HG03342 (cell line): ENCODE data around the gene GK.
"Not testable (repeated sequence)": the region's sequence is repeated elsewhere in the genome, so short reads cannot be mapped to it uniquely, and the experiment has no call there.

Source experiments
- ATAC-seq: cut with Tn5 transposase; IDR thresholded peaks from one replicate; pipeline ENCODE4 v1.9.1; 2021; ENCODE audit warnings: mild to moderate bottlenecking, moderate library complexity; ENCODE audit not compliant: unreplicated experiment

Gene GK

DNA sequence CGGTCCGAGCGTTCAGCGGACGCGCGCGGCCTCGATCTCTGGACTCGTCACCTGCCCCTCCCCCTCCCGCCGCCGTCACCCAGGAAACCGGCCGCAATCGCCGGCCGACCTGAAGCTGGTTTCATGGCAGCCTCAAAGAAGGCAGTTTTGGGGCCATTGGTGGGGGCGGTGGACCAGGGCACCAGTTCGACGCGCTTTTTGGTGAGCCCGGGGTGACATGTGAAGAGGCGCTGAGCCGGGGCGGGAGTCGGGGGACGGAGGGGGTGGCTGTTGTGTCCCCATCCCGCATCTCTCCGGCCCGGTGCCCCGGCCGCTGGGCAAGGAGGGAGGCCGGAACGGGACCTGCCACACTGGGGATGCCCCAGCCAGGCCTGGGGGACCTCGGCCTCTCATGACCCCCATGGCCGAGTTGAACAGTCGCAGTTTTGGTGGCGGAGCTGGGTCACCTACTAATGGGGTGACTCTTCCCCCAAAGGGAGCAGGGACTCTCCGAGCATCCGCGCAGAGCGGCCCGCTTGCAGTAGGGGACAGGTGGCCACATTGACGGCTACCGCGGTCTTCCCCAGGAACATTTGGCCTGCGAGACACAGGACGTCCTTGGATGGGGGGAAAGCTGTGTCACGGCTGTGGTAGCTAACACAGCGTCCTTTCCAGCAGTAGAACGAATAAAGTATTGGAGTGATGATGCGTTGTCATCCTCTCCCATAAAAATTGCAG lies at the start of gene GK:
Gene GK, plus strand, starts transcription at position 9 of the 717 bp plus-strand sequence. Its CDS starts 115 bp downstream, at position 124.
- ATAC-seq: peak; percentile 4

DNA sequence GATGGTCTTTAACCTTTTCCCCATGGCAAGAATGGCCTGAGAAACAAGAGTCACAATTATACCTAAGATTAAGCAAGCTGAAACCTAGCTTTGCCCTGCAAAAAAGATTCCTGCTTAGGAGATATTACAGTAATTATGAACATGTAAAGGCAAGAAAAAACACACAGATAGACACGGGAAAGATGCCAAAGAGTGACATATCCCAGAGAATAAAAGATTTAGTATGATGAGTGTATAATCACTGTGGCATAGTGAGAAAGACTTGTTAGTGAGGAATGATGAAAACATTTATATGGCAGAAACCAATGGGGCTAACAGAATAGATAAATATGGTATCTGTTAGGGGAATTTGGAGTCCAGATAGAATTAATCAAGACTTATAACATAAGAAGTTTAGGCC lies 46.1 kb upstream of the GK start:
- ATAC-seq: no peak

DNA sequence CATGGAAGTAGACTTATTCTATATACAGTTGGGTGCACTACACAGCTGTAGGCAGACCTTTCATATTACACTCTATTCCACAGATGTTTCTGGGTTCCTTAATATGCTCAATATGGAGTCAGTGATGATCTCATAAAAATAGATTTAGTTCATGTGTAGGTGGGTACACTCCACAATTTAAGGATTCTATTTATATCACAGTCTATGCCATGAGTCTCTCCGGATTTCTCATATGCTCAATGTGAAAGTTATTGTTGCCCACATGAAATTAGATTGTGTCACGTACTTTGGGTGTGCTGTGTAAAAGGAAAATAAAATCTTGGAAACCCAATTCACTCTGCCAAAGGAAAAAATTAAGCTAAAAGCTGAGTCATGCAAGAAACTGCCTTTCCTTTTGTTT lies 43.2 kb upstream of the GK start:
- no peak for ATAC-seq

DNA sequence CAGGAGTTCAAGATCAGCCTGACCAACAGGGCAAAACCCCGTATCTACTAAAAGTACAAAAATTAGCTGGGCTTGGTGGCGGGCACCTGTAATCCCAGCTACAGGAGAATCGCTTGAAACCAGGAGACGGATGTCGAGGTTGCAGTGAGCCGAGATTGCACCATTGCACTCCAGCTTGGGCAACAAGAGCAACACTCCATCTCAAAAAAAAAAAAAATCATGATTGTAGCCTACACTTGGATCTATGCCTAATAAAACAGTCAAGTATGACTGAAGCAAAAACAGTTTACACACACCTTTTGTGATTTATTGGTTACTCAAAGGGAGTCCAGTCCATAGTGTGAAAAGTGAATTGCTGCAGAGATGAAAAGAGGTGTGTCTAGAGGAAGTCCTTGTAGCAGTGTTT lies 41.0 kb upstream of the GK start:
- no peak for ATAC-seq

DNA sequence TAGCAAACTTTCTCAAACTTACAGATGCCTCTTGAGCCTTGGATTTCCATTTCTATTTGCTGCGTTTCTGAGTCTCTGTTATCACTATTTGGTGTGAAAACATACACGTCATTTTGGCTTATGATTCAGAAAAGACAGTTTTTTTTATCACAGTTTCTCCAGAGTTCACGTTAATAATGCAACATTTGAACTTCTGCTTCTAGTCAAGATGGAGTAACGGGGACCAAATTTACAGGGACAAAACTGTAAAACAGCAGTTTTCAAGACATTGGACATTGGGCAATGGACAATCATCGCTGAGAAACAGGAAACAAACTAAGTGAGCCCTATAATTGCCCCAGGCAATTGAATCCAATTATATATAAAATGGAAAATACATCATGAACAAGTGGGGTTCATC lies 39.5 kb upstream of the GK start:
- no peak for ATAC-seq

DNA sequence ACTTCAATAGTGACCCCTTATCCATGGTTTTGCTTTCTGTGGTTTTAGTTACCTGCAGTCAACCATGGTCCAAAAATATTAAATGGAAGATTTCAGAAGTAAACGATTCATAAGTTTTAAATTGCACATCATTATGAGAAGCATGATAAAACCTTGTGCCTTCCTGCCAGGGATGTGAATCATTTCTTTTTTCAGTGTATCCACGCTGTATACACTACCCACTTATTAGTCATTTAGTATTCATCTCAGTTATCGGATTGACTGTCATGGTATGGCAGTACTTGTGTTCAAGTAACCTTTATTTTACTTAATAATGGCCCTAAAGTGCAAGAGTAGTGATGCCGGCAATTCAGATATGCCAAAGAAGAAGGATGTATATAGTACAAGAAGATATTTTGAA lies 38.0 kb upstream of the GK start:
- no peak for ATAC-seq

DNA sequence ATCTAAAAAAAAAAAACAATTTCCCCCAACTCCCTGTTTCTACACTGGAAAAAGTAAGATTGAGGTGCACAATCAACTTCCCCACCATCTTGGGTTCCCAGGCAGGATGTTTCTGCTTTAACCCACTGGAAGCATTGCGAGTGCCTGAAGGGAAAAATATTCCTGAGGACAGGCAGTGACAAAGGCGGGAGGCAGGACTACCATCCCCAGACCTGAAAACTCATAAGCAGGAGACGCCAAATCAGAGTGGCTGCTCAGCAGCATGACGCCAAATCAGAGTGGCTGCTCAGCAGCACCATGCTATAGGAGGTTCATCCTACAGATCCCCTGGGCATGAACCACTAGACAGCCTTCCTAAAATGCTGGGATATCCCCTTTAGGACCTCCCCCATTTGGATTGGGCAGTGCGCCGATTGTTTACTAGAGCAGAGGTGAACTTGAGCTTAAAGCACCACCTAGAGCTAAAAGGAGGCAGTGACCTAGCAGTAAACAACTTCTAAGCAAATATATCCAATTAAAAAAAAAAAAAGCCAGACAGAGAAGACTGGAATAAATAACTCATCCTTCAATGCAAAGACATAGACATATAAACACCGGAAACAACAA lies 35.0 kb upstream of the GK start:
- no peak for ATAC-seq

DNA sequence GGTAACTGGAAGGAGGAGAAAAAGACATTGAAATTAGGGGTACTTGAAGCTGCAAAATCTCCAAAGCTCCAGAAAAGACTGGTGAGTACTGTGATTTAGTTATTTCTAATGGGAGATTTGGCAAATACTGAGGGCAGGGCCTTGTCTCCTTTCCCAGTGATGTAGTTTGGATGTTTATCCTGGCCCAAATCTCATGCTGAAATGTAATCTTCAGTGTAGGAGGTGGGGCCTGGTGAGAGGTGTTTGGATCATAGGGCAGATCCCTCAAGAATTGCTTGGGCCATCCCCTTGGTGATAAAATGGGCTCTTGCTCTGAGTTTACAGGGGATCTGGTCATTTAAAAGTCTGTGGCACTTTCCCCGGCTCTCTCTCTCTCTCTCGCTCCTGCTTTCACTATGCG lies 33.1 kb upstream of the GK start:
- ATAC-seq: no peak

DNA sequence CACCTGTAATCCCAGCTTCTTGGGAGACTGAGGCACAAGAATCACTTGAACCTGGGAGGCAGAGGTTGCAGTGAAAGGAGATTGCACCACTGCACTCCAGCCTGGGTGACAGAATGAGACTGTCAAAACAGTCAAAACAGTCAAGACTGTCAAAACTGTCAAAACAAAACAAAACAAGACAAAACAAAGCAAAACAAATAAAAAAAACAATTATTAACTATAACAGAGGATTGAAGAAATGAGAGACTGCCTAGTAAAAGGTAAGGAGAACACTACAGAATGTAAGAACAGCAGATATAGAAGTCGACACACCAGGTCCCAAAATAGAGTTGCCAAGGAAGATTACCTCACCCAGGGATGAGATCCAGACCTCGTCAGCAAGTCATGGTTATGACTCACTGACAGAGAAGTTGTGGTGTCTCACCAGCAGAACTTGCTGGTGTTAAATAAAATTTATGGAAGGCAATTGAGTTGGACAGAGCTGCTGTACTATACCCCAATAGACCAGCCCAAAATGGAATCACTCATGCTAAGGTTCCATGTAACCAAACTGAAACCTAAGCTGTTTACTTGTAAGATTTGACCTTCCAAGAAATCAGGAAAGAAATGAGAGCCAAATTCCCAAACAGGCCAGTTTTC lies 32.1 kb upstream of the GK start:
- ATAC-seq: no peak

DNA sequence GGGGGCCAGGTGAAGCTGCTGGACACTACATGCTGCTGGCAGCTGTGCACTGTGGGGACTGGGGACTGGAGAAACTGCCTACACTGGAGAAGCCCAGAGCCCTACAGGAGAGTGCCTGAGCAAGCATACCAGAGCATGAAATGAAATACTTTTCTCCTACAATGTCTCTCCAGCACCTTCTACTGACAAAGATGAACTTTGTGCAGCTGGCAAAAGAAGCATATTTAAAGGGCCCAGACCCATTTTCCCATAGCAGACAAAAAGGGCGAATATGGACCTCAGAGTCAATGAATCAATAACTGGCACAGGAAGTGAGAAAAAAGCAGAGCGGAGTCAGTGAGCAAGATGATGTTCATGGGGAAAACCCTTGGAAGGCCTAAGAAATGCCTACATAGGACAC lies 30.9 kb upstream of the GK start:
- no peak for ATAC-seq

DNA sequence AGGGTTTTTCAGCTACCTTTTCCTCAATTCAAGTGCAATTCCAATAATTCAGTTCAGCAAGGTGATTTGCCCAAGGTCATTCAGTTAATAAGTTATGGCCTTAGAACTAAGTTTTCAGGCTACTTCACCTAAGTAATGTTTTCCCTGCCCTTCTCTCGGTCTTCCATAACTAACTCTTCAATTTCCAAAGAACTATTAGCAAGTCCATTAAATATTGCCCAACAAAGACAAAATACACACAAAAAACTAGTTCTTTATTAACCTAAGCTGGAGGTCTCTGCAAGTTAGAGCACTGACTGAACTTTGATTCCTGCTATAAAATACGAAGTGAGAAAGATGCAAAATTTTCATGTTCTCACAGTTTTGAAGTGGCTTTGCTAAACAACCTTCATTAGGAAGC lies 26.8 kb upstream of the GK start:
- ATAC-seq: no peak

DNA sequence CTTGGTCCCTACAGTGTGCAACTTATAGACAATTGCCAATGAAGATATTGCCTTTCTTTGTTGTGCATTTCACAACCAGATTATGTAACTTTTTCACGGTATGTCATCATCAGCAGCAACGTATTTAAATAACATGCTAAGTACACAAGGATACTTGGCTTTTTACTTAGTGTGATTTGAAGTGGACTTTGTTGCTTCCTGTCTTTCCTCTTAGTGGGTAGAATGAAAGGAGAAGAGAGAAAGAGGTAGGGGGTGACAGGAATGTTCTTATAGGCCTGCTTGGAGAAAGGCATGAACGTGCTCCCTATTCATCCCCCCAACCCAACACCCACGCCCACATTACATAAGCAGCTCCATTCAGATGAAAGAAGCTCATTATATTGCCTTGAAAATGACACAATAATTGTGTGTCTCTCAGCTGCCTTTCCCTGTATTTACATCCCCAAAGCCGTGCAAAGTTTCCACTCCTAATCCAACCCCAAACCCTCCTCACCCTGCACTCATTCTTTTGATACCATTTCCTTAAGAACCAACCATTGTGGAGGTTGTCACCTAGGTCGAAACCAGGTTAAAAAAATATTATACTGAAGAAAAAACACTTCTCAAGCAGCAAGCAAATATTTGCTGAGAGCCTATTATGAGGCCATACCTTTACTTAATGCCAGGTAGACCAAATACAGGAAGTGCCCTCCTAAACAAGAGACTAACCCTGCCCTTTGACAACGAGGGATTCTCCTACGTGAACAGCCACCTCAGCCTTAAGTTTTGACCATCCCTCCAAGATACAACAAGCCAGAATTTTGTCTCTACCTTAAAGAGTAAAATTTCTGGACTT lies 25.2 kb upstream of the GK start:
- ATAC-seq: no peak

DNA sequence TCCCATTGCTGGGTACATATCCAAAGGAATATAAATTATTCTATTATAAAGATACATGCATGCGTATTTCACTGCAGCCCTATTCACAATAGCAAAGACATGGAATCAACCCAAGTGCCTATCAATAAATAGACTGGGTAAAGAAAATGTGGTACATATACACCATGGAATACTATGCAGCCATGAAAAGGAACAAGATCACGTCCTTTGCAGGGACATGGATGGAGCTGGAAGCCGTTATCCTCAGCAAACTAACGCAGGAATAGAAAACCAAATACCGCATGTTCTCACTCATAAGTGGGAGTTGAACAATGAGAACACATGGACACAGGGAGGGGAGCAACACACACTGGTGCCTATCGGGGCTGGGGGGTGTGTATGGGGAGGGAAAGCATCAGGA lies 19.2 kb upstream of the GK start:
- not testable (repeated sequence) for ATAC-seq

DNA sequence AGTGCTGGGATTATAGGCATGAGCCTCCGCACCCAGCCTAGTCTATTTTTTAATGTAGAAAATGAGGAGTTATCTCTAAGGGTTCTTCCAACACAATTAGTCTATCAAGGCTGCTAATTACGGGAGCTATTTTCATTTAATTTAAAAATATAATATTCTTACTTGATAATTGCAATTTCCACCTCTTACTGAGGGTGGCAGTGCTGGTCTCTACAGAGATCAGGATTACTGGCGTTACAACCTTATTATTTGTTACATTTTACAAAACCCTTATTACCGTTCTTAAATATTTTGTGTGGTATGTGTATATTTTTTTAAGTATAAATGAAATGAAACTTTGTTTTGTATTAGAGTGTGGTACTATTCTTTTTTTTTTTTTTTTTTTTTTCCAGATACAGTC lies 17.6 kb upstream of the GK start:
- no peak for ATAC-seq

DNA sequence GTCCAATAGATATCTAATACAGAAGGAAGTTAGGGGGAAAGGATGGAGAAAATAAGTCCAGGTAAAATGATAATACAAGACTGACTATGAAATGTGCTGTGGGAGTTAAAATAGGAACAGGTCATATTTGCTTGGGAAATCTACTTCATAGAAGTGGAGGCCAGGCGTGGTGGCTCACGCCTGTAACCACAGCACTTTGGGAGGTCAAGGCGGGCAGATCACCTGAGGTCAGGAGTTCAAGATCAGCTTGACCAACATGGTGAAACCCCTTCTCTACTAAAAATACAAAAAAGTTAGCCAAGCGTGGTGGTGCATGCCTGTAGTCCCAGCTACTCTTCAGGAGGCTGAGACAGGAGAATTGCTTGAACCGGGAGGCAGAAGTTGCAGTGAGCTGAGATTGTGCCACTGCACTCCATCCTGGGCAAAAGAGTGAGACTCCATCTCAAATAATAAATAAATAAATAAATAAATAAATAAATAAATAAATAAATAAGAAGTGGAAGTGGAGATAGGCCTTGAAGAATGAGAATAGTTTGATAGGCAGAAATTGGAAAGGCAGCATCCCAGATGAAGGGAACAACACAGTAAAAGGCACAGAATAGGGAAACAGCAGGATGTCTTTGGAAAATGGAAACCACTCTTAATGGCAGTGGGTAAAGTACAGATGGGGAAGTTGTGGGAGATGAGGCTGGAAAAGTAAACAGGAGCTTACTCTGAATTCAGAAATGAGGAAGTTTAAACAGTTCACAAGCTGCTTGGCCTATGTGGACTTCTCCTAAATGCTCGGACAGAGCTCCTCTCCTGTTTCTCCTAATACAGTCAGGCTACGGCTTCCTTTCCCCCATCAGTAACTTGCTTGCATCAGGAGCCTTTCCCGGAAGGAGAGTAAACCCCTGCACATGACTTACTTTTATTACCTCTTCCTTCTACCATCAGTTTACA lies 15.1 kb upstream of the GK start:
- no peak for ATAC-seq

DNA sequence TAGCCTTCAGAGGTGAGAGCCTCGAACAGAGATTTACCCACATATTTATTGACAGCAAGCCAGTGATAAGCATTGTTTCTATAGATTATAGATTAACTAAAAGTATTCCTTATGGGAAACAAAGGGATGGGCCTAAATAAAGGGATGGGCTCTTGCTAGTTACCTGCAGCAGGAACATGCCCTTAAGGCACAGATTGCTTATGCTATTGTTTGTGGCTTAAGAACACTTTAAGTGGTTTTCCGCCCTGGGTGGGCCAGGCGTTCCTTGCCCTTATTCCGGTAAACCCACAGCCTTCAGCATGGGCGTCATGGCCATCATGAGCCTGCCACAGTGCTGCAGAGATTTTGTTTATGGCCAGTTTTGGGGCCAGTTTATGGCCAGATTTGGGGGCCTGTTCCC lies 13.5 kb upstream of the GK start:
- ATAC-seq: not testable (repeated sequence)

DNA sequence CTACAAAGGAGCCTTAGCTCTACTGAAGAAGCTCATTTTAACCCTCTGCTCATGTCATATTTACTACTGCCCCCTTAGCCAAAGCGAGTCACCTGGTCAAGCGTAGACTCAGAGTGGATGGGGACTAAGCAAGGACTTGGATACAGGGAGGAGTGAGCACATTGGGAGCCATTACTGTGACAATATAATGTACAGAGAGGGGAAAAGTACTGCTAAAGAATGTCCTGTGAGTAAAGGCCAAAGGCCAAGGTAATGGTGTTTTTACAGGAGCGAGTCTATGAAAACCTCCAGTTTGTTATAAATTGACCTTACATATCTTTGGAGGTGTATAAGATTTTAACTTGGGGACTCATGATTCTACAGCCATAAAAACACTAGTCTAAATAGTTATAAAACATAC lies 10.6 kb upstream of the GK start:
- ATAC-seq: no peak

DNA sequence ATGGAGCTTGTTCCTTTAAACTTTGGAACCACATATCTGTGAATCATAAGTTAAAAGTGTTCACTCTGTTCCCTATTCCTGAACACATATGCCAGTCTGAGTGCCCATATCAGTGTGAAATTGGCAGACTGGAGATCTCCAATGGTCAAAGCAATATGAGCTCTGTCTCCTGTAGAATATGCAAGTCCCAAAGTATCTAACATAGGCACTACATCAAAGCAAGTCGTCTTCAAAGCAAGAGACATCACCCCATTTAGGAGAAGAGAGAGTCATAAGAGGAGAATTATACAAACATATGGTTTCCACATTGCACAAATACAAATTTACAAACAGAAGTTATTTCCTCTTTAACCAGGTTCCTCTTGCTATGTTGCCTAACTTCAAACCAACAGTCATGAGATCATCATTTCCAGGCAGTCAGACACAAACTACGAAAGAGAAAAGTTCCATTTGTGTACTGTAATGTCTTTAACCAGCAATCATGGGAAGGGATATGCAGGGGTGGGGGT lies 9.9 kb upstream of the GK start:
- ATAC-seq: no peak

DNA sequence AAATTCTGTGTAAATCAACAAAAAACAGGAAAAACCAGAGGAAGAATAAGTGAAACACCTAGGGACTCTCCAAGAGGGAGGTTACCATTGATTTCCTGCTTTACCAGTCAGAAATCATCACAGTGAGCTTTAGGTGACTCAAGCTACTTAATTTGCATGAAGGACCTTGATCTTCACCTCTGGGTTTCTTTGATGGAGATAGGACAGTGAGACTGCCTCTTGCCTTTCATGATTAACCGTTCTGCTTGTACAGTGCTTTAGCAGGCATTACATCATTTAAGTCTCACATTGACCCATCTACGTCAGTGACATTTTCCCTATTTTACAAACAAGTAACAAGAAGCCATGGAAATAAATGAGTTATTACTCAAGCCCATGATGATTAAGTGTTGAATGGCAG lies 3.4 kb upstream of the GK start:
- ATAC-seq: peak; percentile 31
